GM20000 (cell line): Measurements from ENCODE around the gene IGFLR1.
A peak's percentile ranks its signal among the peaks of the same experiment; 100 is the strongest.

Experiments used
- DNase-seq: peaks from one replicate; pipeline ENCODE4 v3.0.0; 2012; ENCODE audit warnings: low spot score
- TF ChIP-seq, protein P1 (sequence below): IDR thresholded peaks from 2 replicates; pipeline ENCODE4 v1.5.1; 2012; ENCODE audit warnings: mild to moderate bottlenecking, control low read depth; ENCODE audit errors: extremely low read depth, missing control alignments

Gene IGFLR1

DNA sequence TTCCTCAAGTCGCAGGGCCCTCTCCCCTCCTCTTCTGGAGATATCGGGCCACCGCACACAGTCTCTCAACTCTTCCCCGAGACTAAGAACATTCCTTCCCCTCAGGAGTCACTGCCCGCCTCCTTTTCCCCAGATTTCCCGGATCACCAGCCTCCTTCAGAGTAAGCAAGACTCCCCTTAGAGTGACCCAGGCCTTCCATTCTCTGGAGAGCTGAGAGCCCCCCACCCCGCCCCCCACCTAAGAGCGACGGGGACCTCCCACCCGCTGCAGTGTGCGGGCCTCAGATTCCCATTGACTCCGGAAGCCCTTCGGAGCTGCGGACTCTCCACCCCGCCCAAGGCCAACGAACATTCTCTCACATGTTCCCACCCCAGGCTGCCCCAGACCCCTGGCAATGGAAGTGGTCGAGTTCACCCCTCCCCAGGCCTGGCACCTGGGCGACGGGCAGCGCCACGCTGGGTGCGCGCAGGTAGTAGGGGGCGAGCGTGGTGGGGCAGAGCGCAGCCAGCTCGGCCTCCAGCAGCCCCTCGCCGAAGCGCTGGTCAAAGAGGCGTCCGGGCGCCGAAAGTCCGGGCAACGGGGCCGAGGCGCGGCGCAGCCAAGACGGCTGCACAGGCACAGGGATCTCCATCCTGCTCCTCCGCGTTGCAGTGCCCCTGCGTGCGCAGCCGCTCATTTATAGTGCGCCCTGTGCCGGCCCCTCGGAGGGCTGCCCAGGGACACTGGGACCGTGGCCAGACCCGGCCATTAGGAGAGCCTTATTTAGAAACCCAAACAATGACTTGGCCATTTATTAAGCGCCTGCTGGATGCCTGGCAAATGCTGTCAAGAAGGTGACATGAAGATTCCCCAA lies 14.4 kb upstream of the IGFLR1 start, which contains the start of gene HSPB6:
Gene HSPB6 (minus strand): TSS at position 653 of the 854 bp plus-strand sequence. CDS start 21 bp downstream, at position 632.
- TF ChIP-seq, protein P1, sequence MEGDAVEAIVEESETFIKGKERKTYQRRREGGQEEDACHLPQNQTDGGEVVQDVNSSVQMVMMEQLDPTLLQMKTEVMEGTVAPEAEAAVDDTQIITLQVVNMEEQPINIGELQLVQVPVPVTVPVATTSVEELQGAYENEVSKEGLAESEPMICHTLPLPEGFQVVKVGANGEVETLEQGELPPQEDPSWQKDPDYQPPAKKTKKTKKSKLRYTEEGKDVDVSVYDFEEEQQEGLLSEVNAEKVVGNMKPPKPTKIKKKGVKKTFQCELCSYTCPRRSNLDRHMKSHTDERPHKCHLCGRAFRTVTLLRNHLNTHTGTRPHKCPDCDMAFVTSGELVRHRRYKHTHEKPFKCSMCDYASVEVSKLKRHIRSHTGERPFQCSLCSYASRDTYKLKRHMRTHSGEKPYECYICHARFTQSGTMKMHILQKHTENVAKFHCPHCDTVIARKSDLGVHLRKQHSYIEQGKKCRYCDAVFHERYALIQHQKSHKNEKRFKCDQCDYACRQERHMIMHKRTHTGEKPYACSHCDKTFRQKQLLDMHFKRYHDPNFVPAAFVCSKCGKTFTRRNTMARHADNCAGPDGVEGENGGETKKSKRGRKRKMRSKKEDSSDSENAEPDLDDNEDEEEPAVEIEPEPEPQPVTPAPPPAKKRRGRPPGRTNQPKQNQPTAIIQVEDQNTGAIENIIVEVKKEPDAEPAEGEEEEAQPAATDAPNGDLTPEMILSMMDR = no peak
- DNase-seq = peak; percentile 10

- peak; percentile 49 for DNase-seq
- TF ChIP-seq, protein P1 = no peak
Observed at GRCh38 chr19:35755550-35756376, 13.5 kb upstream of the IGFLR1 start.

DNA sequence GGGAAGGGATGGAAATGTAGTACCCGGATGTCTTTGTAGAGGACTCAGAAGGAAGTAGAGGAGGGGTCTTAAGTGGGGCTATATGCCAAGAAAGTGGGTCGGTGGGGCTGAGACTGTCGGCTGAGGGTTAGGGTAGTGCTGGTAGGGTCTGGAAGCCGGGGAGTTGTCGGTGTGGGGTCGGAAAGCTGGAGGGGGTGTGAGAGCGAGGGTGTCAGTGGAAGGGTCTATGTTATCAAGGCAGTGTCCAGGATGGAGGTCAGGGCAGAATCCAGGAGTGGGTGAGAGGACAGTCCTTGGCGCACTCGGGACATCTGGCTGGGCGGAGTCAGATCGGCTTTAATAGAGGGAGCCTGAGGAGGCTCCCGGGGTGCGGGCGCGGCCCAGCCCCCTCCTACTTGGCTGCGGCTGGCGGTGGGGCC lies 12.9 kb upstream of the IGFLR1 start:
- TF ChIP-seq, protein P1 = no peak
- DNase-seq = no peak

- TF ChIP-seq, protein P1 = no peak
- no peak for DNase-seq
Observed at GRCh38 chr19:35754370-35755130, 12.3 kb upstream of the IGFLR1 start.

GRCh38 chr19:35753634-35754369 lies 11.6 kb upstream of the IGFLR1 start:
- TF ChIP-seq, protein P1 = no peak
- no peak for DNase-seq

GRCh38 chr19:35752746-35753350 lies 10.6 kb upstream of the IGFLR1 start:
- TF ChIP-seq, protein P1 = no peak
- no peak for DNase-seq
